ENCODE results near the gene FANCG.
A peak's percentile ranks its signal among the peaks of the same experiment; 100 is the strongest.

FANCG gene

DNA sequence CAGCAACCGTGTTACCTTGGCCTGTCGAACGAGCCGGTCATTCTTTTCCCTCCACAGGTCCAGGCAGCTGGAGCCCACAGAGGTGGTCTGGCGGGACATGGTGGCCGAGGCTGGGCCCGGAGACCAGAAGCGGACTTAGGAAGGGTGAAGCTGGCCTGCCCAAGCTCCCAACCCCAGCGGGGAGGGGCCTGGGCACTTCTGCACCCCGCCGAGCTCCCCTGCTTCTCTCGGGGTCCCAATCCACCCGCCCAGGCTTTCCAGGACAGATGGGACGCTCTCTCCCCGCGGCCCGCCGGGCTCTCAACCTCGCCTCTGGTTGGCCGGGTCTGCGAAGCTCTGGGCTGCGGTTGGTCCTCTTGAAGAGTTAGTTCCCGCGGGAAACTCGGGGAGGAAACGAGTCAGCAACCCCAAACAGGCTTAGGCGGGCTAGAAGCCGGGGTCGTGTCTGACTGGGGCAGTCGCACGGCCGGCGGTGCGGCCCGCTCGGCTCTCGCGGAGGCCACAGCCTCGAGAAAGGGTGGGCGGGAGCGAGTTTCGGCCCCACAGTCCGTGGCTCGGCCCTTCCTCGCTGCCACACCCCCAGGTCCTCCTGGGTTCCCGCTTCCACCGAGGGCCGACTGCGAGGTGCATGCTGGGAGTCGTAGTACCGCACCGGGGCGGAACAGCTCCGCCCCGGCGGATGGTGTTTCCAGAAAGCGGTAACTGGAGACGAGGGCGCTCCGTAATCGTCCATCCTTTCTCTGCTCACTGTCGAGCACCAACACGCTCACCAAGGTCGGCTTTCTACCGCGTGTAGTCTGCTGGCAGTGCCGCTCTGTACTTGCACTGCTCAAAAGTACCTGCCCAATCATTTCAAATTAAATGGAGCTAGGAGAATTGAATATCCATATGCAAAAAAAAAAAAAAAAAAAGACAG is at the start of gene FANCG:
Gene FANCG, minus strand, starts transcription at position 517 of the 916 bp plus-strand sequence. Its CDS starts 418 bp downstream, at position 99.
- DNase-seq (ENCODE audit: low read depth), result peak; percentile 69

GRCh38 chr9:35116898-35117551 is 37.3 kb upstream of the FANCG start:
- peak; percentile 82 for DNase-seq (ENCODE audit: low read depth)

DNA sequence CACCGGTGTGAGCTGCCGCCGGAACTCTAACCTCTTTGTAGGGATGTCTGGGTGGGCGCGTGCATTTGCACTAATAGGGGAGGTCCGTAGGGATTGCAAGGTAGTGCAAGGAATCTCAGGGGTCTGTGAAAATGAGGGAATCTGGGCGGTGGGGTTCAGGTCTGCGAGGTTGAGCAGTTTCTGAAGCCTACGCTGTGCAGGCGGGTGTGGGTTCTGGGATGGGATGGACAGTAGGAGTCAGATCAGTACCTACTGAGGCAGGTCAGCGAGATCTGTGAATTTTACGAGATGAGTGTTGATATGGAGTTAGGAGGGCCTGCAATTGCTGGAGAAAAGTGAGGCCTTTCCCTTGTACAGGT is 36.8 kb upstream of the FANCG start:
- no peak for DNase-seq (ENCODE audit: low read depth)

GRCh38 chr9:35115680-35116538 is 36.2 kb upstream of the FANCG start, which contains the start of gene ATOSB:
ATOSB (minus strand) TSS chr9:35115862; CDS start chr9:35108274, 7,588 bp downstream.
- DNase-seq (ENCODE audit: low read depth), result peak; percentile 87

GRCh38 chr9:35114840-35115628 is 35.3 kb upstream of the FANCG start:
- DNase-seq (ENCODE audit: low read depth), result no peak

DNA sequence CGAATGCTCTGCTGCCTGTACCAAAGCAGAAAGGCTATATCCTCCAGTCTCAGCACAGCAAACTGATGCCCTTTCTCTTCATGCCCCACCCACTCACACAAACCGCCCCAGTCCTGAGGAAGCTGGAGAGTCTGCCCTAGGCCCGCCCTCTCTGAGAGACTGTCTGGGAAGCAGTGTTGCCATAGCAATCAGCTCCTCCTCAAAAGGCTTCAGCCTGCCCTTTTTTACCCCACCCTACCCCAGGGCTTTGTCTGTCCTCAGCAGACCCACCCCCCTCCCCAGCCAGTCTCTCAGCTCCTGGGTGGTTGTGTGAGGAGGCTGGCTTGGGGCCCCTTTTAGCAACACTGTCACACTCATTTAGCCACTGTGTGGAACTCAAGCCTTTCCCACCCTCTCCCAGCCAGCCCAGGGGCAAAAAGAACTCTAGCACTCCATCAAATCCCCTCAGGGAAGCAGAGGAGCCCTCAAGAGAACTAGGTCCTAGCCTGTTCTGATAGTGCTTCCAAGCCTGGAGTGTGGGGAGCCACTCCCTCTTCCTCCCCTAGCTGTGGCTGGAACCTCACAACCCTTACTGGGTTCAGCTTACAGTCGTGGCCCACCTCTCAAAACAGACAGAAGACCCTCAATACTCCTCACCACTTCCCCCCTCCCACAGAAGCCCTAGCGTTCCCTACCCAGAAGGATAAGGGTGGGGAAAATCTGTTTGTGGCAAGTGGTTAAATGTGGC is 34.5 kb upstream of the FANCG start:
- peak; percentile 43 for DNase-seq (ENCODE audit: low read depth)

- no peak for DNase-seq (ENCODE audit: low read depth)
These were observed 32.7 kb upstream of the FANCG start for GRCh38 chr9:35112257-35113020.

GRCh38 chr9:35111001-35111933 is 31.5 kb upstream of the FANCG start:
- peak; percentile 93 for DNase-seq (ENCODE audit: low read depth)

GRCh38 chr9:35110327-35110761 is 30.6 kb upstream of the FANCG start:
- no peak for DNase-seq (ENCODE audit: low read depth)

DNA sequence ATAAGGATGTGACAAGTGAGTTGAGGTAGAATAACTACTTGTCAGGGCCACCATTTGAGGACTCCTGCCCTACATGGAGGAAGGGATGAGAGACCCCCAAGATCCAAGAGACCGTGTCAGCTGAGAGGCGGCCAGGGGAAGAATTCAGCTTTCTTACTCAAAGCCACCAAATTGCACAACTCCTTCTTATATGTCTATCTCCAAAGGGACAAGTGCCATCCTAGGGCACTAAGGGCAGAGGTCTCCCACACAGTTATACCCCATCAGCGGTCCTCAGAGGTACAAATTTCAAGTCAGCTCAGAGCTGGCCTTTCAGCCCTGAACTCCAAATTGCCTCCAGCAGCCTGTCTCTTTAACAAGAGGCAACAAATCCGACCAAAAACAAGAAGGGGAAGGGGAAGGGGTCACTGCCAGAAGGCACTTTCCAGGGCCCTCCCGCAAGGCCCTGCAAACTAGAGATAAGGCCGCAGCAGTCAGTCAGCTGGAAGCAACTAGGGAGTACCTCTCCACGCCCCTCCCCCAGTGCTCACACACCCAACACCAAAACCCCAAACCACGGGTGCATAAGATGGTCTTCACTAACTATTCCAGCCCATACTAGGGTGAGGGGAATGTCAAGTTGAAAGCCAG is 29.3 kb upstream of the FANCG start:
- DNase-seq (ENCODE audit: low read depth), result no peak

- DNase-seq (ENCODE audit: low read depth), result no peak
These were observed 28.7 kb upstream of the FANCG start for GRCh38 chr9:35108461-35108860.

- no peak for DNase-seq (ENCODE audit: low read depth)
These were observed 27.9 kb upstream of the FANCG start for GRCh38 chr9:35107297-35108290.

- DNase-seq (ENCODE audit: low read depth), result no peak
These were observed 26.6 kb upstream of the FANCG start for GRCh38 chr9:35106343-35106730.

- DNase-seq (ENCODE audit: low read depth), result no peak
These were observed 26.0 kb upstream of the FANCG start for GRCh38 chr9:35105571-35106342.

GRCh38 chr9:35105126-35105525 is 25.4 kb upstream of the FANCG start:
- DNase-seq (ENCODE audit: low read depth), result no peak

GRCh38 chr9:35104586-35104985 is 24.8 kb upstream of the FANCG start:
- DNase-seq (ENCODE audit: low read depth), result no peak
